Osteoblast (primary cell): ENCODE measurements around the gene NLRP10. TPM values are rescaled to one million over a fixed set of nuclear protein-coding genes. Genes with fewer than 3 reads are reported as not detected.

ENCODE experiments used
- DNase-seq: peaks from one replicate; pipeline ENCODE4 v3.0.0; 2011; ENCODE audit warnings: low spot score, mixed read lengths; ENCODE audit not compliant: insufficient read length; ENCODE audit errors: missing footprints
- H2AFZ ChIP-seq: 2 replicates; pipeline ENCODE4 v1.6.0; 2011; ENCODE audit warnings: mild to moderate bottlenecking, low read length
- H3K27ac ChIP-seq: 2 replicates; pipeline ENCODE4 v1.5.1; 2011; ENCODE audit warnings: mild to moderate bottlenecking, low read depth, low read length, moderate library complexity
- H3K27me3 ChIP-seq: 2 replicates; pipeline ENCODE4 v1.6.0; 2012; ENCODE audit warnings: mild to moderate bottlenecking, control low read depth, inconsistent platforms, low read length, moderate library complexity; ENCODE audit not compliant: insufficient read depth
- H3K36me3 ChIP-seq: 2 replicates; pipeline ENCODE4 v1.5.1; 2011; ENCODE audit warnings: mild to moderate bottlenecking, low read length, control low read depth, moderate library complexity; ENCODE audit not compliant: insufficient read depth
- H3K4me1 ChIP-seq: 2 replicates; pipeline ENCODE4 v1.5.1; 2011; ENCODE audit warnings: mild to moderate bottlenecking, low read length, control low read depth, moderate library complexity; ENCODE audit not compliant: insufficient read depth
- H3K4me2 ChIP-seq: 2 replicates; pipeline ENCODE4 v1.6.0; 2011; ENCODE audit warnings: mild to moderate bottlenecking, low read length; ENCODE audit not compliant: insufficient read depth
- H3K4me3 ChIP-seq: fragments of 200-600 bp; sonication (generic); 3 replicates; pipeline ENCODE4 v1.5.1; 2012; ENCODE audit warnings: mild to moderate bottlenecking, low read length, inconsistent platforms; ENCODE audit not compliant: insufficient read depth
- H3K79me2 ChIP-seq: 2 replicates; pipeline ENCODE4 v1.6.0; 2012; ENCODE audit warnings: mild to moderate bottlenecking, low read length, control low read depth, inconsistent platforms; ENCODE audit not compliant: insufficient read depth
- H3K9me3 ChIP-seq: 2 replicates; pipeline ENCODE4 v1.5.1; 2011; ENCODE audit warnings: low read depth, low read length, control low read depth
- H4K20me1 ChIP-seq: 2 replicates; pipeline ENCODE4 v1.6.0; 2012; ENCODE audit warnings: mild to moderate bottlenecking, low read length, control low read depth; ENCODE audit not compliant: insufficient read depth
- total RNA-seq: library from RNA; depleted of rRNA; stranded (reverse); fragments of >200 nt; gene quantifications from 2 replicates; pipeline ENCODE4 v1.2.3, GENCODE V29; 2012
- TF ChIP-seq, protein P1 (sequence below): IDR thresholded peaks from 2 replicates; pipeline ENCODE4 v1.5.1; 2011; ENCODE audit warnings: mild to moderate bottlenecking, low read depth, low read length, moderate library complexity; ENCODE audit errors: extremely low read depth

The NLRP10 gene
- total RNA-seq, 1 donor = 14.1 TPM

DNA sequence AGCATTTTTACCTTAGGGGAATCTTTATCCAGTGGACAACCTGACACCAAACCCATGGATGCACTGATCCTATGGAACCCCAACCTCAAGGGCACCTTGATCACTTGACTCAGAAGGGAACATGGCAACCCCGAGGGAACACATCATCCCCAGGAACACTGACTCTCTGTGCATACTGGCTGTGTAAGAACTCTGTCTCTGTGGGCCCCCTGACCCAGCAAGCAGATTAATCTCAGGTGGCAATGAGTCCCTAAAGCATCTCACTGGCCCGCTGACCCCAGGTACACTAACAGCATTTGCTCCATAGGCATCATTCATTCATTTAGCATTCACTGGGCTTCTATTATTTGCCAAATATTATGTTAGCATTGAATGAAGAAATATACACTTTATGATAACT lies 38.8 kb upstream of the NLRP10 start:
- H3K36me3 ChIP-seq = peaks cover 5% of the 10 kb centered on the region
- no peak overlapping the region for H3K27ac ChIP-seq
- H2AFZ ChIP-seq = no peak overlapping the region
- H4K20me1 ChIP-seq = no peaks in the 10 kb centered on the region
- H3K27me3 ChIP-seq = no peaks in the 10 kb centered on the region
- no peaks in the 10 kb centered on the region for H3K9me3 ChIP-seq
- H3K4me3 ChIP-seq = no peak overlapping the region
- DNase-seq = no peak
- TF ChIP-seq, protein P1, sequence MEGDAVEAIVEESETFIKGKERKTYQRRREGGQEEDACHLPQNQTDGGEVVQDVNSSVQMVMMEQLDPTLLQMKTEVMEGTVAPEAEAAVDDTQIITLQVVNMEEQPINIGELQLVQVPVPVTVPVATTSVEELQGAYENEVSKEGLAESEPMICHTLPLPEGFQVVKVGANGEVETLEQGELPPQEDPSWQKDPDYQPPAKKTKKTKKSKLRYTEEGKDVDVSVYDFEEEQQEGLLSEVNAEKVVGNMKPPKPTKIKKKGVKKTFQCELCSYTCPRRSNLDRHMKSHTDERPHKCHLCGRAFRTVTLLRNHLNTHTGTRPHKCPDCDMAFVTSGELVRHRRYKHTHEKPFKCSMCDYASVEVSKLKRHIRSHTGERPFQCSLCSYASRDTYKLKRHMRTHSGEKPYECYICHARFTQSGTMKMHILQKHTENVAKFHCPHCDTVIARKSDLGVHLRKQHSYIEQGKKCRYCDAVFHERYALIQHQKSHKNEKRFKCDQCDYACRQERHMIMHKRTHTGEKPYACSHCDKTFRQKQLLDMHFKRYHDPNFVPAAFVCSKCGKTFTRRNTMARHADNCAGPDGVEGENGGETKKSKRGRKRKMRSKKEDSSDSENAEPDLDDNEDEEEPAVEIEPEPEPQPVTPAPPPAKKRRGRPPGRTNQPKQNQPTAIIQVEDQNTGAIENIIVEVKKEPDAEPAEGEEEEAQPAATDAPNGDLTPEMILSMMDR = no peak
- no peaks in the 10 kb centered on the region for H3K79me2 ChIP-seq
- no peak overlapping the region for H3K4me2 ChIP-seq
- H3K4me1 ChIP-seq = no peaks in the 10 kb centered on the region

DNA sequence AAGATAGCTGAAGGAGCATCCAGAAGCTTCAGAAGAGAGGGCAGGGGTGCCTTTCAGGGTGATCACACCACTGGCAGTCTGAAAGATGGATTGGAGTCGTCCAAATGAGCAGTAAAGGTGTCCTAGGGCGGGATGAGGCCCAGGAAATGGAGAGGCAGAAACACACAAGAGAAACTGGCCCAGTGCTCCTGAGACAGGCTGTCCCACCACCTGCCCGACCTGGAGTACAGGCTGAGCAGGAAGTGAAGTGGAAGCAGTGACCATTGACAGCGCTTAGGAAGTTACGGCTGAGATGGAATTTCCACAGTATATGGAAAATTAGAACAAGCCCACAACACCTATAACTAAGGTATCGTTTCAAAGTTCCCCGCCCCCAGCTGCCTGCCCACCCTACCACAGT lies 37.9 kb upstream of the NLRP10 start:
- Histone ChIP-seq H3K4me3 (no peak overlapping the region), H3K4me1 (no peaks in the 10 kb centered on the region), H3K27me3 (no peaks in the 10 kb centered on the region), H3K36me3 (peaks cover 7% of the 10 kb centered on the region), H3K9me3 (no peaks in the 10 kb centered on the region), H2AFZ (no peak overlapping the region), H4K20me1 (no peaks in the 10 kb centered on the region), H3K27ac (no peak overlapping the region), H3K4me2 (no peak overlapping the region), H3K79me2 (no peaks in the 10 kb centered on the region)
- DNase-seq = no peak
- TF ChIP-seq, protein P1 = no peak

DNA sequence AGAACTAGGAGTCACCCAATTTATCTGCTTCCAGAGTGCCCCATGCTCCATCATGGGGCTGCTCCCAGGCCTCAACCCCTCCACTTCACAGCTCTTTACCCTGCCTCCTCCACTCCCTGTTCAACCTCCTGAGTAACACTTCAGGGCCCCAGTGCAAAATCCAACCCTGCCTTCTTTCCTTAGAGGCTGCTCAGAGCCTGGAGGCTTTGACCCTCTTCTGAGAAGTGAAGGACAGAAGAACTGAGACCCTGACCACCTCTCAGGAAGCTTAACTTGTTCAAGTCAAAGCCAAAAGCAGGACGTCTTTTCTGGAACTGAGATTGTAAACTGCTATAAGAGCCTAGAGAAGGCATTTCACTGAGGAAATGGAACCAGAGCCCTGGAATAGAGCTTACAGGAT lies 37.4 kb upstream of the NLRP10 start:
- H2AFZ ChIP-seq = no peak overlapping the region
- H3K79me2 ChIP-seq = no peaks in the 10 kb centered on the region
- no peaks in the 10 kb centered on the region for H3K9me3 ChIP-seq
- no peak for DNase-seq
- no peak overlapping the region for H3K4me3 ChIP-seq
- H3K36me3 ChIP-seq = peaks cover 13% of the 10 kb centered on the region
- H3K4me1 ChIP-seq = no peaks in the 10 kb centered on the region
- no peaks in the 10 kb centered on the region for H3K27me3 ChIP-seq
- H3K27ac ChIP-seq = no peak overlapping the region
- no peak overlapping the region for H3K4me2 ChIP-seq
- TF ChIP-seq, protein P1 = no peak
- no peaks in the 10 kb centered on the region for H4K20me1 ChIP-seq

DNA sequence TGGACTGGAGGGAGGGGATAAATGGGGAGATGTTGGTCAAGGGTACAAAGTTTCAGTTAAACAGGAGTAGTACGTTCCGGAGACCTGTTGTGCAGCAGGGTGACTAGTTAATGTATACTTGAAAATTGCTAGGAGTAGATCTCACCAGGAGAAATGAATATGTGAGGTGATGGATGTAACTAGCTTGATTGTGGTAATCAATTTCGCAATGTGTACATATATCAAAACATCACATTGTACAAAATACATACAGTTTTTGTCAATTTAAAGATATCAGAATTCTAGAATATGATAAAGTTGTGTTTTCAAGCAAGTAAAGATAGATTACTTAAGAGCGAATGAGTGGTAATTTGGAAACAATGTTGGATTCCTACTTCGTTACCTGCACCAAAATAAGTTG lies 35.1 kb upstream of the NLRP10 start:
- H3K4me2 ChIP-seq = no peak overlapping the region
- no peaks in the 10 kb centered on the region for H4K20me1 ChIP-seq
- TF ChIP-seq, protein P1 = no peak
- H3K79me2 ChIP-seq = no peaks in the 10 kb centered on the region
- H2AFZ ChIP-seq = no peak overlapping the region
- no peaks in the 10 kb centered on the region for H3K9me3 ChIP-seq
- H3K27me3 ChIP-seq = no peaks in the 10 kb centered on the region
- no peak overlapping the region for H3K4me3 ChIP-seq
- H3K36me3 ChIP-seq = peaks cover 35% of the 10 kb centered on the region
- H3K4me1 ChIP-seq = no peaks in the 10 kb centered on the region
- no peak for DNase-seq
- H3K27ac ChIP-seq = no peak overlapping the region
